CD4-positive, alpha-beta T cell treated with Interleukin-17A for 1 hour (primary cell): ENCODE measurements around the gene CHPT1.
"Not testable (repeated sequence)": the region's sequence is repeated elsewhere in the genome, so short reads cannot be mapped to it uniquely, and the experiment has no call there.

Experiments used
- DNase-seq: peaks from one replicate; pipeline ENCODE4 v3.0.0-alpha.2; 2020

Gene CHPT1

GRCh38 chr12:101697197-101697929 lies at the start of gene CHPT1:
TSS of gene CHPT1 (plus strand) at chr12:101697640. CDS start at chr12:101697862, 222 bp downstream.
- DNase-seq: peak; percentile 69

DNA sequence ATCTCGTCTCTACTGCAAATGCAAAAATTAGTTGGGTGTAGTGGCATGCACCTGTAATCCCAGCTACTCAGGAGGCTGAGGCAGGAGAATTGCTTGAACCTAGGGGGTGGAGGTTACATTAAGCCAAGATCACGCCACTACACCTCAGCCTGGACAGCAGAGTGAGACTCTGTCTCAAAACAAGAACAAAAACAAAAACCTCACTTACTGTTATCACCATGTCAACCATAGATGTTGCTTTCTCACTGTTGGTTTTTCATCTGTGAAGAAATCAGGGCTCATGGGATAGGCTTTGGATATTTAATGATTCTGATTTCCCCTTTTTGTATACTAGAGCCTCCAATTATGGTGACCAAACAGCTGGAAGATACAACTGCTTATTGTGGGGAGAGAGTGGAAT lies 49.7 kb upstream of the CHPT1 start:
- no peak for DNase-seq

GRCh38 chr12:101648195-101648594 lies 49.2 kb upstream of the CHPT1 start:
- no peak for DNase-seq

- no peak for DNase-seq
Observed at GRCh38 chr12:101650346-101651117, 46.9 kb upstream of the CHPT1 start.

DNA sequence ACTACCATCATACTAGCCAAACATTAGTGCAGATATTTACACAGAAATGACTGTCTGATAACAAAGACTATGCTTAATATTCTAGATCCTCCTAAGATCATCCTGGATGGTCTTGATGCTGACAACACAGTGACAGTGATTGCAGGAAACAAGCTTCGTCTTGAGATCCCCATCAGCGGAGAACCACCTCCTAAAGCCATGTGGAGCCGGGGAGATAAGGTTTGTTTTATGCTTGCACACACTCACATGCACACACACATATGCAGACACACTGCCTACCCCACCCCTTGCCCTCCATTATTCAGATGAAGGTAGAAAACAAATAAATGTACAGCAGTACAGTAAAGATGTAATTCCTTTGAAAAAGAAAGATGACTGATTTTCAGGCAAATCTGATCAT lies 44.4 kb upstream of the CHPT1 start:
- no peak for DNase-seq

- DNase-seq: no peak
Observed at GRCh38 chr12:101653503-101653902, 43.9 kb upstream of the CHPT1 start.

DNA sequence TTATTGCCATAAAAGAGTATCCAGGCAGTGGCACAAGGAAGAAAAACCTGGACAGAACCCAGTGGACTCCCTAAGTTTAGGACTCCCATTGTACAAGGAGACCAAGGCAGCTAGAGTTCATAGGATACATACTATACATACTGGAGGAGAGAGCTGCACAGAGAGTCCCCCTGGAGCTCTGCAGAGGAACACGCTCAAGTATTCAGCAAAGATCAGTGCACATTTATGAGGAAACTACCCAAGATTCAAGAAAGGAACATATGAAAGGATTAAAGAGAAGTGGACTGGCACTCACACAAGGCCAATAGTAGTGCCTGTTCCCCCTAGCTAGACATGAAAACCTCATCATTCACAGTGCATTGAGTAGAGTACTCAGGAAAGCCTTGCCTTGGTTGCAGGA lies 43.0 kb upstream of the CHPT1 start:
- no peak for DNase-seq

DNA sequence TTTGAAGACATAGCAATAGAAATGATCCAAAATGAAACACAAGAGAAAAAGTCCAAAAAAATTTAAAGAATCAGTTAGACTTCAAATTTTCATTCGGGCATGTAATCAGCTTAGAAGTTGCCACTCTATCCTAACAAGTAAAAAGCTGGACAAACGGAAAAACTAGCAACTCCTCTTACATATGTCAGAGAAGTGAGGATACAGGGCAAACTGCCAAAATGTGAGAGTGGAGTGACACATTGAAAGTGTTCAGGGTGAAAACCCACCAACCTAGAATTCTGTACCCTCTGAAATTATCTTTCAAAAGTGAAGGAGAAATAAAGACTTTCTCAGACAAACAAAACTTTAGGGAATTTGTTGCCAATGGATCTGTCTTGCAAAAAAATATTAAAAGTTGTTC lies 42.0 kb upstream of the CHPT1 start:
- DNase-seq: no peak

DNA sequence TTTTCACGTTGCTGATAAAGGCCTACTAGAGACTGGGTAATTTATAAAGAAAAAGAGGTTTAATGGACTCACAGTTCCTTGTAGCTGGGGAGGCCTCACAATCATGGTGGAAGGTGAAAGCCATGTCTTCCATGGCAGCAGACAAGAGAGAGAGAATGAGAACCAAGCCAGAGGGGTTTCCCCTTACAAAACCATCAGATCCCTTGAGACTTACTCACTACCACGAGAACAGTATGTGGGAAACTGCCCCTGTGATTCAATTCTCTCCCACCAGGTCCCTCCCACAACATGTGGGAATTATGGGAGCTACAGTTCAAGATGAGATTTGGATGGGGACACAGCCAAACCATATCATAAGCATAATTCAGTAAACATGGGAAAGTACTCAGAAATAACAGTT lies 36.8 kb upstream of the CHPT1 start:
- not testable (repeated sequence) for DNase-seq

GRCh38 chr12:101663298-101663697 lies 34.1 kb upstream of the CHPT1 start:
- DNase-seq: no peak

DNA sequence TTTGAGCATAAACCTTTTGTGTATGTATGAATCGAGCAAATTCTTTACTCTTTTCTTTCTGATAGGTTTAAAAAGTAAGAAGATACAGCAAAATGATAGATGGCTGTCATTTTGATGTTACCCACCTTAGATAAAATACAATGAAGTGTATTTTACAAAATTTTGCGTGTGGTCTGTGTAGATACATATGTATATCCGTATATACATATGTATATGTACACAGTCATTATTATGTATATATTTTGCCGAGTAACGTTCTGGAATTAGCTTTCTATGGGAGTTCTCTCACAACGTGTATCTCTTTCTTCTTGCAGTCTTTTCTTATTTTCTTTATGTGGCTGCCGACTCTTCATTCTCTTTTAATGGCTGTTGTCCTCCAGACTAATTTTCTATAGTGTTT lies 32.4 kb upstream of the CHPT1 start:
- DNase-seq: no peak

GRCh38 chr12:101666052-101666728 lies 31.2 kb upstream of the CHPT1 start:
- no peak for DNase-seq

DNA sequence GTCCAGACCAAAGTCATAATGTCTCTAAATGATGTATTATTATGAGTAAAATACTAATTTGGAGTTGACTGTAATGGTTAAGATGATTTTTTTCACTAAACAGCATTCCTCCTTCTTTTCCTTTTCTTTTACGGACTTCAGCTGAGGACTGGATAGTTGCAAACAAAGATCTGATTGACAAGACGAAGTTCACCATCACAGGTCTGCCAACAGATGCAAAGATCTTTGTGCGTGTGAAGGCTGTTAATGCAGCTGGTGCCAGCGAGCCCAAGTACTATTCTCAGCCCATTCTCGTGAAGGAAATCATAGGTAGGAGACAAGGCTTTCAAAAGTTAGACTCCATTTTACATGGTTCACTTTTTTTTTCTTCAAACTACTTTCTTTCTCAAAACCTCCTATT lies 29.8 kb upstream of the CHPT1 start:
- DNase-seq: no peak

GRCh38 chr12:101670007-101670671 lies 27.3 kb upstream of the CHPT1 start:
- peak; percentile 68 for DNase-seq

GRCh38 chr12:101671157-101671791 lies 26.2 kb upstream of the CHPT1 start:
- peak; percentile 44 for DNase-seq

- no peak for DNase-seq
Observed at GRCh38 chr12:101671833-101672232, 25.6 kb upstream of the CHPT1 start.

DNA sequence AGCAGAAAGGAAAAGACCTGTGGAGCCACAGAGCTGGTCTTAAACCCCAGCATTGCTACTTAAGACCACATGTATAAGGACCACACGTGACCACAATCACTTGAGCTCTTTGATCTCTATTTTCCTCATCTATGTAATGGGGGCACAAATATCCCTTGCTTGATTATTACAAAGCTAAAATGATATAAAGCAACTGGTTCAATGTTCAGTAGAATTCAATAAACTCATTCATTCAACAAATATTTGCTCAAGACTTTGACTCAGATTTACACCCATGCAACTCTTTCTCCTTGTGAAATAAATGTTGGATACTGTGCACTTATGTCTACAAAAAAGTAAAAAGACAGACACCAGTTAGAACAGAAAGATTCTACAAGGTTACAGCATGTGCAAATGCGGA lies 21.9 kb upstream of the CHPT1 start:
- DNase-seq: no peak

DNA sequence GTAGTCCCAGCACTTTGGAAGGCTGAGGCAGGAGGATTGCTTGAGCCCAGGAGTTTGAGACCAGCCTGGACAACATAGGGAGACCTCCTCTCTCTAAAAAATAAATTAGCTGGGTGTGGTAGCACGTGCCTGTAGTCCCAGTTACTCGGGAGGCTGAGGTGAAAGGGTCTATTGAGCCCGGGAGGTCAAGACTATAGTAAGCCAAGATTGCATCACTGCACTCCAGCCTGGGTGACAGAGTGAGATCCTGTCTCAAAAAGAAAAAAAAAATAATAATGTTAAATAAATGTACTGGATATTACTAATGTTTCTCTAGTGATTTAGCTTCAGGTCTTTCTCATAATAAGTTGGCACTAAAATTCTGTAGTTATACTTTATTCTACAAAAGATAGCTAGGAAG lies 20.9 kb upstream of the CHPT1 start:
- DNase-seq: not testable (repeated sequence)

GRCh38 chr12:101678081-101678480 lies 19.4 kb upstream of the CHPT1 start:
- no peak for DNase-seq

- no peak for DNase-seq
Observed at GRCh38 chr12:101680240-101680639, 17.2 kb upstream of the CHPT1 start.

DNA sequence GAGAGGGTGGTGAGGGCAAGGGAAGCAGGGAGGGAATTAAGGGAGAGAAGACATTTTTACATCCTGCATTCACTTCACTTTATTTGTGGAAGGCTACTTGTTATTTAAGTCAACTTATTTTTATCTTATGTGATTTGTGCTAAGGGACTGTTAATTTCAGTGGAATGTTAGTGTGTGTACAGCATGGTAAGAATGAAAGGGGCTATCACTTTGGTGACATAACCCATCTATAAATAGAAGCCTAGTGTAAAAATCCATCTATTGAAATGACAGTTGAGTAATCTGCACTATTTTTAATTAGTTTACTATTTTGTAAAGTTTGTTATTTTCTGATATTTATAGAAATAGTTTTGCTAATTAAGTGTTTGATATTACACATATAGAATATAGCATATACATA lies 16.8 kb upstream of the CHPT1 start:
- no peak for DNase-seq

DNA sequence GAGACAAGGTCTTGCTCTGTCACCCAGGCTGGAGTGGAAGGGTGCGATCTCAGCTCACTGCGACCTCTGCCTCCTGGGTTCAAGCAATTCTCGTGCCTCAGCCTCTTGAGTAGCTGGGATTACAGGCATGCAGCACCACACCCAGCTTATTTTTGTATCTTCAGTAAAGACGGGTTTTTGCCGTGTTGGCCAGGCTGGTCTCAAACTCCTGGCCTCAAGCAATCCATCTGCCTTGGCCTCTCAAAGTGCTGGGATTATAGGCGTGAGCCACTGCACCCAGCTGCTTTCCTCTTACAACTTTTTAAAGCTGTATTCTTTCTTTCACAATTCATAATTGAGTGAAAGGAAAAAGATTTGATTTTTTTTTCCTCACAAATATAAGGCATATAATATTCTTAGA lies 15.8 kb upstream of the CHPT1 start:
- not testable (repeated sequence) for DNase-seq

- no peak for DNase-seq
Observed at GRCh38 chr12:101685092-101685491, 12.3 kb upstream of the CHPT1 start.
